ENCODE measurements around the gene UPF1. TPM values are rescaled to one million over a fixed set of nuclear protein-coding genes. Genes with fewer than 3 reads are reported as not detected.

Gene UPF1
- total and polyA plus RNA-seq, 2 of the 13 experiments (the other 11 are each of a cell fraction or from before 2014, with no cell fraction given) = 16.9 to 41.8 TPM

DNA sequence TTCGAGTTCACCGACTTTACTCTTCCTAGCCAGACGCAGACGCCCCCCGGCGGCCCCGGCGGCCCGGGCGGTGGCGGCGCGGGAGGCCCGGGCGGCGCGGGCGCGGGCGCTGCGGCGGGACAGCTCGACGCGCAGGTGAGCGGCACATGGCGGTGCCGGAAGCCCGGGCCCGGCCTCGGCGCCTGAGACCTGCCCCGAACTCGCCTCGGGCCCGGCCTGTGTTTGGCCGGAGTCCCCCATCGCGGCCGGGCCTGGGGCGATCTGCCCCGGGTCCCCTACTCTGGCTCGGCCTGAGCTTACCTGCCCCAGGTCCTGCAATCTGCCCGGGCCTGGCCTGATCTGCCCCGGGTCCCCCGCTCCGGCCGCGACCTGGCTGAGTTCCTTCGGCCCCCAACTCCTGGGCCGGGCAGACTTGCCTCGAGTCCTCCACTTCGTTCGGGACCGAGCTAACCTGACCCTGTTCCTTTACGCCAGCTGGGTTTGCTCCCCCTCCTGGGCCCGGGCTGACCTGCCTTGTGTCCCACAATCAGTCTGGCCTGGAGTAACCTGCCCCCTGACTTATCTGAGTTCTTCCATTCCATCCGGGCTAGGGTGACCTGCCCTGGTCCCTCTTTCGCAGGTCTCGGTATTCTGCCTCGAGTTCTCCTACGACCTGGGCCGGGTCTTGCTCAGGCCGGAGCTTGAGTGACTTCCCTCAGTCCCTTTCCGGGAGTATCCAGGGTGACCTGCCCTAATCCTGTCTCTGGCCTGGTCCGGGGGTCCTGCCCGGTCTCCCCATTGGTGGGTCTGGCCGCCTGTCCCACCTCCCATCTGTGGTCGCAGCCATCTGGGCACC, 764 bp downstream of the UPF1 start (continued):
- no peak for TF ChIP-seq CENPBD1 (CRISPR knock-in tag; IDR thresholded peaks at IDR 0.05; ENCODE audit: borderline replicate concordance, low read depth)
- TF ChIP-seq, protein P1, sequence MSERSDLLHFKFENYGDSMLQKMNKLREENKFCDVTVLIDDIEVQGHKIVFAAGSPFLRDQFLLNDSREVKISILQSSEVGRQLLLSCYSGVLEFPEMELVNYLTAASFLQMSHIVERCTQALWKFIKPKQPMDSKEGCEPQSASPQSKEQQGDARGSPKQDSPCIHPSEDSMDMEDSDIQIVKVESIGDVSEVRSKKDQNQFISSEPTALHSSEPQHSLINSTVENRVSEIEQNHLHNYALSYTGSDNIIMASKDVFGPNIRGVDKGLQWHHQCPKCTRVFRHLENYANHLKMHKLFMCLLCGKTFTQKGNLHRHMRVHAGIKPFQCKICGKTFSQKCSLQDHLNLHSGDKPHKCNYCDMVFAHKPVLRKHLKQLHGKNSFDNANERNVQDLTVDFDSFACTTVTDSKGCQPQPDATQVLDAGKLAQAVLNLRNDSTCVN (CRISPR knock-in tag; IDR thresholded peaks at IDR 0.05; ENCODE audit: borderline replicate concordance) = 0 out of 2 replicates have a peak, but pooled peaks have one; percentile 15
- no peak for TF ChIP-seq ZNF234 (CRISPR knock-in tag; conservative IDR thresholded peaks at IDR 0.05)
- no peak for TF ChIP-seq YEATS4 (CRISPR knock-in tag; IDR thresholded peaks at IDR 0.05; ENCODE audit: borderline replicate concordance)
- TF ChIP-seq, protein P2, sequence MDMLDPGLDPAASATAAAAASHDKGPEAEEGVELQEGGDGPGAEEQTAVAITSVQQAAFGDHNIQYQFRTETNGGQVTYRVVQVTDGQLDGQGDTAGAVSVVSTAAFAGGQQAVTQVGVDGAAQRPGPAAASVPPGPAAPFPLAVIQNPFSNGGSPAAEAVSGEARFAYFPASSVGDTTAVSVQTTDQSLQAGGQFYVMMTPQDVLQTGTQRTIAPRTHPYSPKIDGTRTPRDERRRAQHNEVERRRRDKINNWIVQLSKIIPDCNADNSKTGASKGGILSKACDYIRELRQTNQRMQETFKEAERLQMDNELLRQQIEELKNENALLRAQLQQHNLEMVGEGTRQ (IDR thresholded peaks at IDR 0.05; ENCODE audit: low read depth, low read length) = no peak
- TF ChIP-seq, protein P2 (CRISPR knock-in tag; IDR thresholded peaks at IDR 0.05; ENCODE audit: borderline replicate concordance) = no peak
- TF ChIP-seq, protein P3, sequence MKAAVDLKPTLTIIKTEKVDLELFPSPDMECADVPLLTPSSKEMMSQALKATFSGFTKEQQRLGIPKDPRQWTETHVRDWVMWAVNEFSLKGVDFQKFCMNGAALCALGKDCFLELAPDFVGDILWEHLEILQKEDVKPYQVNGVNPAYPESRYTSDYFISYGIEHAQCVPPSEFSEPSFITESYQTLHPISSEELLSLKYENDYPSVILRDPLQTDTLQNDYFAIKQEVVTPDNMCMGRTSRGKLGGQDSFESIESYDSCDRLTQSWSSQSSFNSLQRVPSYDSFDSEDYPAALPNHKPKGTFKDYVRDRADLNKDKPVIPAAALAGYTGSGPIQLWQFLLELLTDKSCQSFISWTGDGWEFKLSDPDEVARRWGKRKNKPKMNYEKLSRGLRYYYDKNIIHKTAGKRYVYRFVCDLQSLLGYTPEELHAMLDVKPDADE (CRISPR knock-in tag; IDR thresholded peaks at IDR 0.05) = no peak
- no peak for TF ChIP-seq ZNF598 (CRISPR knock-in tag; IDR thresholded peaks at IDR 0.05; ENCODE audit: borderline replicate concordance)
- 0 out of 2 replicates have a peak, but pooled peaks have one; percentile 11 for TF ChIP-seq ZNF761 (CRISPR knock-in tag; conservative IDR thresholded peaks at IDR 0.05)
- TF ChIP-seq KLF15 (CRISPR knock-in tag; IDR thresholded peaks at IDR 0.05; ENCODE audit: borderline replicate concordance) = no peak
- TF ChIP-seq, protein P4, sequence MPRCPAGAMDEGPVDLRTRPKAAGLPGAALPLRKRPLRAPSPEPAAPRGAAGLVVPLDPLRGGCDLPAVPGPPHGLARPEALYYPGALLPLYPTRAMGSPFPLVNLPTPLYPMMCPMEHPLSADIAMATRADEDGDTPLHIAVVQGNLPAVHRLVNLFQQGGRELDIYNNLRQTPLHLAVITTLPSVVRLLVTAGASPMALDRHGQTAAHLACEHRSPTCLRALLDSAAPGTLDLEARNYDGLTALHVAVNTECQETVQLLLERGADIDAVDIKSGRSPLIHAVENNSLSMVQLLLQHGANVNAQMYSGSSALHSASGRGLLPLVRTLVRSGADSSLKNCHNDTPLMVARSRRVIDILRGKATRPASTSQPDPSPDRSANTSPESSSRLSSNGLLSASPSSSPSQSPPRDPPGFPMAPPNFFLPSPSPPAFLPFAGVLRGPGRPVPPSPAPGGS (CRISPR knock-in tag; IDR thresholded peaks at IDR 0.05) = 0 out of 2 replicates have a peak, but pooled peaks have one; percentile 55
- no peak for TF ChIP-seq SNAI1 (CRISPR knock-in tag; IDR thresholded peaks at IDR 0.05; ENCODE audit: borderline replicate concordance)
- no peak for TF ChIP-seq ZNF770 (CRISPR knock-in tag; IDR thresholded peaks at IDR 0.05)
- no peak for TF ChIP-seq EHMT2 (IDR thresholded peaks at IDR 0.05; ENCODE audit: borderline replicate concordance, low read depth, low read length)
- no peak for TF ChIP-seq FOXK2 (IDR thresholded peaks at IDR 0.05)
- TF ChIP-seq, protein P5, sequence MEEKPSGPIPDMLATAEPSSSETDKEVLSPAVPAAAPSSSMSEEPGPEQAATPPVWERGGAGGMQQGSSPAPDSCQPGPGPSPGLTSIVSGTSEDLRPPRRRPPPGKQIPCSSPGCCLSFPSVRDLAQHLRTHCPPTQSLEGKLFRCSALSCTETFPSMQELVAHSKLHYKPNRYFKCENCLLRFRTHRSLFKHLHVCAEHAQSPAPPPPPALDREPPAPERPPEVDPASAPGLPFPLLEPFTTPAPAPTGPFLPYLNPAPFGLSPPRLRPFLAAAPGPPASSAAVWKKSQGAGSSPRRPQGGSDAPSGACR (CRISPR knock-in tag; IDR thresholded peaks at IDR 0.05) = no peak
- 0 out of 2 replicates have a peak, but pooled peaks have one; percentile 18 for TF ChIP-seq MEF2D (CRISPR knock-in tag; IDR thresholded peaks at IDR 0.05)
- TF ChIP-seq SOX13 (IDR thresholded peaks at IDR 0.05) = no peak
- TF ChIP-seq SOX13 (CRISPR knock-in tag; conservative IDR thresholded peaks at IDR 0.05 in 1 of 2, IDR thresholded peaks at IDR 0.05 in 1 of 2) = no peak

All from HepG2 (cell line).